MM.1S (cell line): ENCODE data around the gene BIRC7.
"Not testable (repeated sequence)": the region's sequence is repeated elsewhere in the genome, so short reads cannot be mapped to it uniquely, and the experiment has no call there.

ENCODE experiments used
- DNase-seq: peaks from one replicate; pipeline ENCODE4 v3.0.0-alpha.2; 2015
- H2AFZ ChIP-seq: fragments of 300-600 bp; sonication (generic); 2 replicates; pipeline ENCODE4 v1.6.0; 2016; ENCODE audit warnings: antibody characterized with exemption, low read length
- H3F3A ChIP-seq: fragments of 300-600 bp; sonication (generic); 2 replicates; pipeline ENCODE4 v1.6.1; 2016; ENCODE audit warnings: mild to moderate bottlenecking, antibody characterized with exemption, low read length, moderate library complexity, mixed read lengths; ENCODE audit not compliant: insufficient read depth
- H3K27ac ChIP-seq: fragments of 300-600 bp; sonication (generic); 2 replicates; pipeline ENCODE4 v1.5.1; 2016; ENCODE audit warnings: mild to moderate bottlenecking, low read length
- H3K27me3 ChIP-seq: fragments of 300-600 bp; sonication (generic); replicated peaks from 2 replicates; pipeline ENCODE4 v1.6.0; 2016; ENCODE audit warnings: low read length; ENCODE audit not compliant: insufficient read depth
- H3K36me3 ChIP-seq: fragments of 300-600 bp; sonication (generic); replicated peaks from 2 replicates; pipeline ENCODE4 v1.6.1; 2016; ENCODE audit warnings: mild to moderate bottlenecking, low read length, mixed read lengths; ENCODE audit not compliant: insufficient read depth
- H3K4me1 ChIP-seq: fragments of 300-600 bp; sonication (generic); 2 replicates; pipeline ENCODE4 v1.6.1; 2016; ENCODE audit warnings: low read length, mixed read lengths
- H3K4me2 ChIP-seq: fragments of 300-600 bp; sonication (generic); 2 replicates; pipeline ENCODE4 v1.6.0; 2016; ENCODE audit warnings: low read depth, low read length
- H3K4me3 ChIP-seq: fragments of 300-600 bp; sonication (generic); 2 replicates; pipeline ENCODE4 v1.5.1; 2016; ENCODE audit warnings: low read length, mixed read lengths
- H3K79me2 ChIP-seq: fragments of 300-600 bp; sonication (generic); 2 replicates; pipeline ENCODE4 v1.6.1; 2016; ENCODE audit warnings: mixed run types, low read length, mixed read lengths
- H3K9ac ChIP-seq: fragments of 300-600 bp; sonication (generic); 2 replicates; pipeline ENCODE4 v1.6.1; 2016; ENCODE audit warnings: low read length, mixed read lengths
- H3K9me2 ChIP-seq: fragments of 300-600 bp; sonication (generic); replicated peaks from 2 replicates; pipeline ENCODE4 v1.6.1; 2016; ENCODE audit warnings: mild to moderate bottlenecking, low read length, mixed read lengths; ENCODE audit not compliant: insufficient read depth
- H3K9me3 ChIP-seq: fragments of 300-600 bp; sonication (generic); replicated peaks from 2 replicates; pipeline ENCODE4 v1.6.1; 2016; ENCODE audit warnings: mild to moderate bottlenecking, low read length, mixed read lengths; ENCODE audit not compliant: insufficient read depth
- H4K20me1 ChIP-seq: fragments of 300-600 bp; sonication (generic); 2 replicates; pipeline ENCODE4 v1.6.1; 2016; ENCODE audit warnings: mild to moderate bottlenecking, low read length, moderate library complexity, mixed read lengths; ENCODE audit not compliant: insufficient read depth
- EZH2 ChIP-seq: fragments of 300-600 bp; sonication (generic); optimal IDR thresholded peaks from 2 replicates; pipeline ENCODE3; 2017; ENCODE audit warnings: low read depth, mild to moderate bottlenecking, antibody characterized with exemption, low read length, mixed read lengths
- EZH2phosphoT487 ChIP-seq: fragments of 300-600 bp; sonication (generic); IDR thresholded peaks from 2 replicates; pipeline ENCODE4 v1.6.1; 2018; ENCODE audit warnings: antibody characterized with exemption, low read length
- TF ChIP-seq, protein P1 (sequence below): fragments of 300-600 bp; sonication (generic); IDR thresholded peaks from 2 replicates; pipeline ENCODE4 v1.5.1; 2016; ENCODE audit warnings: antibody characterized with exemption, low read length, mixed read lengths

BIRC7 gene

DNA sequence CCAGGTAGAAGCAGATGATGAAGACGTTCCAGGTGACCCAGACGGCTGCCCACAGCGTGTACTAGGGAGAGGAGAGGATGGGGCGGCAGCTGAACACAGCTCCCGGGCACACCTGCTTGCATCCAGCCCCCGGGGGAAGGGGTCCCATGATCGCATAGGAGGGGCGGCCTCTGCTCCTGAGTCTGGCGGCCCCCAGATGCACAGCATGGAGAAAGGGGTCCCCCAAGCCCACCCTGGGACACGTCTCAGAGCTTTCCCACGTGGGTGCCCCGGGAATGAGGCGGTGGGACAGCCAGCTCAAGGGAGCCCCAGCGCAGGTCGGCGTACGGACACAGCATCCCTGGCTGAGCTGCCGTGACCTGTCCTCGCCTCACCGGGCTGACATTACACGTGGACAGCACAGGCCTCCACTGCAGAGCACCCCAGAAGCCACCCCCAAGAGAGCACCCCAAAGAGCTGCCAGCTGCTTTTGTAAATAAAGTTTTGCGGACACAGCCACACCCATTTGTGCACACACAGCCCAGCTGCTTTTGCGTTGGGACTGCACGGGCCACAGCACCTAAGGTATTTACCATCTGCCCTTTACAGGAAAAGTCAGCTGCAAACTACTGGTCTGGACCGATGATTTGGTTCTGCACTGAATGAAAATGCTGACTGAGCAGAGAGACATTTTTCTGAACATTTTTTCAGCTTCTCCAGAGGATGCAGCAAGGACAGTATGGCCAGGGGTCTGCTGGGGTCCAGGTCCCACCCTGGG, 13.3 kb downstream of the BIRC7 start:
- no peaks in the 10 kb centered on the region for H3K79me2 ChIP-seq
- H4K20me1 ChIP-seq = no peaks in the 10 kb centered on the region
- H2AFZ ChIP-seq = no peak overlapping the region
- DNase-seq = no peak
- no peaks in the 10 kb centered on the region for H3K36me3 ChIP-seq
- H3K4me1 ChIP-seq = no peaks in the 10 kb centered on the region
- H3K9me2 ChIP-seq = no peaks in the 10 kb centered on the region
- TF ChIP-seq EZH2phosphoT487 (no peak), EZH2 (no peak)
- TF ChIP-seq, protein P1, sequence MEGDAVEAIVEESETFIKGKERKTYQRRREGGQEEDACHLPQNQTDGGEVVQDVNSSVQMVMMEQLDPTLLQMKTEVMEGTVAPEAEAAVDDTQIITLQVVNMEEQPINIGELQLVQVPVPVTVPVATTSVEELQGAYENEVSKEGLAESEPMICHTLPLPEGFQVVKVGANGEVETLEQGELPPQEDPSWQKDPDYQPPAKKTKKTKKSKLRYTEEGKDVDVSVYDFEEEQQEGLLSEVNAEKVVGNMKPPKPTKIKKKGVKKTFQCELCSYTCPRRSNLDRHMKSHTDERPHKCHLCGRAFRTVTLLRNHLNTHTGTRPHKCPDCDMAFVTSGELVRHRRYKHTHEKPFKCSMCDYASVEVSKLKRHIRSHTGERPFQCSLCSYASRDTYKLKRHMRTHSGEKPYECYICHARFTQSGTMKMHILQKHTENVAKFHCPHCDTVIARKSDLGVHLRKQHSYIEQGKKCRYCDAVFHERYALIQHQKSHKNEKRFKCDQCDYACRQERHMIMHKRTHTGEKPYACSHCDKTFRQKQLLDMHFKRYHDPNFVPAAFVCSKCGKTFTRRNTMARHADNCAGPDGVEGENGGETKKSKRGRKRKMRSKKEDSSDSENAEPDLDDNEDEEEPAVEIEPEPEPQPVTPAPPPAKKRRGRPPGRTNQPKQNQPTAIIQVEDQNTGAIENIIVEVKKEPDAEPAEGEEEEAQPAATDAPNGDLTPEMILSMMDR = no peak
- H3K4me3 ChIP-seq = no peak overlapping the region
- no peak overlapping the region for H3K9ac ChIP-seq
- H3F3A ChIP-seq = no peaks in the 10 kb centered on the region
- no peak overlapping the region for H3K27ac ChIP-seq
- H3K9me3 ChIP-seq = no peaks in the 10 kb centered on the region
- H3K4me2 ChIP-seq = no peak overlapping the region
- peaks cover 84% of the 10 kb centered on the region for H3K27me3 ChIP-seq

DNA sequence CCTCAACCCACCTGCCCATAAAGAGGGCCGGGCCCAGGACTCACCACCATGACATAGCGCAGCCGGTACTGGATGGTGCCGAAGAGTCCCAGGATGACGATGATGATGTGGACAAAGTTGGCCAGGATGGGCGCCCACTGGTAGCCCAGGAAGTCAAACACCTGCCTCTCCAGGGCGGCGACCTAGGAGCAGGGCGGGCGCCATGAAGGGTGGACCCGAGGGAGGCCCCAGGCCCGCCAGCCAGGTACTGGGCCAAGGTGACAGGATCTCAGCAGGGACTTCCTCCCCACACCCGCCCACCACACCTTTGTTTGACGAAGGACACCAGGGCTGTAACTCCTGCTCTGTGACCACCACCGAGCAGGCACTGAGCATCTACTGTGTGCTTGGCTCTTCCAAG, 14.2 kb downstream of the BIRC7 start:
- Histone ChIP-seq H3K4me3 (no peak overlapping the region), H3F3A (no peaks in the 10 kb centered on the region), H3K27ac (no peak overlapping the region), H3K36me3 (no peaks in the 10 kb centered on the region), H3K9me3 (no peaks in the 10 kb centered on the region), H3K79me2 (no peaks in the 10 kb centered on the region), H2AFZ (no peak overlapping the region), H3K27me3 (peaks cover 80% of the 10 kb centered on the region), H3K9me2 (no peaks in the 10 kb centered on the region), H3K9ac (no peak overlapping the region), H4K20me1 (no peaks in the 10 kb centered on the region), H3K4me2 (no peak overlapping the region), H3K4me1 (no peaks in the 10 kb centered on the region)
- TF ChIP-seq EZH2 (no peak), EZH2phosphoT487 (no peak)
- TF ChIP-seq, protein P1 = no peak
- DNase-seq = no peak

DNA sequence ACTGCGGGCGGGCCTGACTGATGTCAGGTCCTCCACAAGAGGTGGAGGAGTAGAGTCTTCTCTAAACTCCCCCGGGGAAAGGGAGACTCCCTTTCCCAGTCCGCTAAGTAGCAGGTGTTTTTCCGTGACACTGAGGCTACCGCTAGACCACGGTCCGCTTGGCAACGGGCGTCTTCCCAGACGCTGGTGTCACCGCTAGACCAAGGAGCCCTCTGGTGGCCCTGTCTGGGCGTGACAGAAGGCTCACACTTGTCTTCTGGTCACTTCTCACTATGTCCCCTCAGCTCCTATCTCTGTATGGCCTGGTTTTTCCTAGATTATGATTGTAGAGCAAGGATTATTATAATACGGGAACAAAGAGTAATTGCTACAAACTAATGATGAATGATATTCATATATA, 15.6 kb downstream of the BIRC7 start:
- DNase-seq = not testable (repeated sequence)

More for the DNA sequence above, 15.6 kb downstream of the BIRC7 start:
- H3K9me2 ChIP-seq, H2AFZ ChIP-seq, H3K4me1 ChIP-seq, H3F3A ChIP-seq, H3K79me2 ChIP-seq, H3K9me3 ChIP-seq, H3K9ac ChIP-seq, H3K27ac ChIP-seq, H3K4me2 ChIP-seq, H4K20me1 ChIP-seq, H3K4me3 ChIP-seq, H3K36me3 ChIP-seq: not testable (repeated sequence)
- TF ChIP-seq, protein P1 = peak; percentile 19
- H3K27me3 ChIP-seq = peaks cover 82% of the 10 kb centered on the region
